ENCODE measurements around the gene BEND5. TPM values are rescaled to one million over a fixed set of nuclear protein-coding genes. Genes with fewer than 3 reads are reported as not detected.

BEND5 gene
- total and polyA plus RNA-seq, 10 of the 15 experiments (the other 5 are each of a cell fraction or from before 2014, with no cell fraction given) = 0.26 TPM; not detected in 9

- ChIA-PET RAD21 (ENCODE audit: unreplicated experiment) (no interaction called here), SMC1A (ENCODE audit: uncharacterized antibody, unreplicated experiment) (interaction anchor here (1.5 kb wide), 1 partner anchor 17 kb away, joined by 3 read pairs; no protein-coding TSS in a partner anchor), POLR2A (no interaction called here), CTCF (interaction anchor here (1.6 to 2.7 kb wide), 2 partner anchors 15 to 19 kb away, joined by 4 to 9 read pairs; no protein-coding TSS in a partner anchor)
- H3K9me3 ChIP-seq (replicated peaks; ENCODE audit: control insufficient read depth, insufficient read depth, low read length) = no peaks in the 10 kb centered on the region
- peaks cover 0 to 4% of the 10 kb centered on the region in 2 experiments; a peak in 1 of 4 replicates for H3K27me3 ChIP-seq (replicated peaks in 1 of 2; ENCODE audit: control insufficient read depth in 2 of 2, insufficient read depth in 2 of 2, low read length in 1 of 2)
- H4K20me1 ChIP-seq (ENCODE audit: control insufficient read depth, insufficient read depth) = no peaks in the 10 kb centered on the region; the same call in 1 of the 2 replicates
- no peaks in the 10 kb centered on the region for H3K36me3 ChIP-seq (ENCODE audit: control insufficient read depth in 2 of 2, insufficient read depth in 2 of 2, low read length in 1 of 2)
- intact Hi-C loops (cut with micrococcal nuclease; ENCODE audit: unreplicated experiment) = no loop called here
- H3K9ac ChIP-seq (ENCODE audit: control insufficient read depth, insufficient read depth, low read length) = no peak overlapping the region
- H3K79me2 ChIP-seq (ENCODE audit: control insufficient read depth, insufficient read depth, low read length) = no peaks in the 10 kb centered on the region
- 50% methylated on average over 4 of the region's 4 CpGs for WGBS (ENCODE audit: insufficient coverage, insufficient replicate concordance, low lambda C conversion rate, missing lambda C conversion rate)
- H3K4me3 ChIP-seq = no peak overlapping the region
- no peak overlapping the region for H3K27ac ChIP-seq (ENCODE audit: control insufficient read depth, insufficient read depth)
- H3K4me1 ChIP-seq (ENCODE audit: control insufficient read depth, insufficient read depth, low read length) = no peaks in the 10 kb centered on the region; the same call in 1 of the 2 replicates
- no peak for DNase-seq (ENCODE audit: low read depth, low spot score)
- in situ Hi-C loops (cut with MboI) = no loop called here
- BruUV-seq (replicated peaks) = no TSS peak
- no peak for FAIRE-seq
- no peak for ATAC-seq
- H2AFZ ChIP-seq (ENCODE audit: control insufficient read depth, low read depth, low read length) = no peak overlapping the region
- H3K4me2 ChIP-seq (ENCODE audit: control insufficient read depth, insufficient read depth) = no peak overlapping the region
- TF ChIP-seq NFXL1 (IDR thresholded peaks at IDR 0.05; ENCODE audit: borderline replicate concordance) (no peak), ESRRA (IDR thresholded peaks at IDR 0.05; ENCODE audit: low read length) (no peak), NR2F1 (conservative IDR thresholded peaks at IDR 0.05) (no peak), ZNF687 (IDR thresholded peaks at IDR 0.05) (no peak), BACH1 (IDR thresholded peaks at IDR 0.05; ENCODE audit: borderline replicate concordance) (no peak), ZBTB4 (CRISPR knock-in tag; IDR thresholded peaks at IDR 0.05) (no peak), ETV6 (conservative IDR thresholded peaks at IDR 0.05 in 1 of 2, IDR thresholded peaks at IDR 0.05 in 1 of 2; ENCODE audit: borderline replicate concordance in 1 of 2, low read depth in 1 of 2) (no peak)
Observed at GRCh38 chr1:48681476-48682305, 95.0 kb downstream of the BEND5 start.

All from GM12878 (cell line).